Gastroesophageal sphincter (tissue), 4 donors: ENCODE measurements around the gene OPA1. TPM values are rescaled to one million over a fixed set of nuclear protein-coding genes. Genes with fewer than 3 reads are reported as not detected.

ENCODE experiments used
- ATAC-seq: fragments of 150-250 bp; one replicate; pipeline ENCODE4 v1.9.1; 2016; ENCODE audit warnings: mild to moderate bottlenecking, moderate library complexity
- H3K27ac ChIP-seq, 4 donors: fragments of 200-600 bp; sonication (generic) in 3 of 4; 1 replicate in 3 of 4; 2 replicates in 1 of 4; pipeline ENCODE4 v1.5.1; 2016 to 2019
- H3K27me3 ChIP-seq: fragments of 200-600 bp; sonication (generic); one replicate; pipeline ENCODE4 v1.5.1; 2019
- H3K36me3 ChIP-seq, 2 donors: fragments of 200-600 bp; sonication (generic); one replicate each; pipeline ENCODE4 v1.5.1; 2019; ENCODE audit warnings: control low read depth in 1 of 2
- H3K4me1 ChIP-seq, 3 donors: fragments of 200-600 bp; sonication (generic); 1 replicate in 2 of 3; 2 replicates in 1 of 3; pipeline ENCODE4 v1.5.1; 2016 to 2019; ENCODE audit warnings: control low read depth in 2 of 3
- H3K4me3 ChIP-seq, 2 donors: fragments of 200-600 bp; sonication (generic); one replicate each; pipeline ENCODE4 v1.5.1; 2019; ENCODE audit warnings: mild to moderate bottlenecking in 1 of 2, moderate library complexity in 1 of 2
- H3K9me3 ChIP-seq, 3 donors: fragments of 200-600 bp; sonication (generic); one replicate each; pipeline ENCODE4 v1.5.1; 2017 to 2019; ENCODE audit warnings: control low read depth in 2 of 3
- EP300 ChIP-seq: sonication (generic); formaldehyde crosslinking; IDR thresholded peaks from one replicate; pipeline ENCODE4 v1.6.1; 2017; ENCODE audit warnings: antibody characterized with exemption, mild to moderate bottlenecking
- POLR2A ChIP-seq, 2 donors: fragments of 450-650 bp; IDR thresholded peaks; one replicate each; pipeline ENCODE4 v1.6.1; 2017; ENCODE audit warnings: antibody characterized with exemption in 2 of 2, mild to moderate bottlenecking in 2 of 2, moderate library complexity in 1 of 2
- POLR2AphosphoS5 ChIP-seq: sonication (generic); formaldehyde crosslinking; IDR thresholded peaks from one replicate; pipeline ENCODE4 v1.6.1; 2017; ENCODE audit warnings: antibody characterized with exemption
- WGBS, 2 donors: methylation state at CpG; one replicate each; pipeline ENCODE4 v1.1.5; 2018; ENCODE audit warnings: low coverage in 1 of 2; 5-methylcytosine and 5-hydroxymethylcytosine counted together
- total RNA-seq, 4 donors: library from RNA; depleted of rRNA; stranded (reverse); fragments of >200 nt; gene quantifications; one replicate each; pipeline ENCODE4 v1.1.0, GENCODE V29; 2016
- TF ChIP-seq, protein P1 (sequence below), 4 experiments: fragments of 200-600 bp in 2 of 4; fragments of 450-650 bp in 2 of 4; sonication (generic) in 1 of 4; IDR thresholded peaks; one replicate each; pipeline ENCODE4 v1.5.1; 2017 to 2019; ENCODE audit warnings: antibody characterized with exemption in 4 of 4, mild to moderate bottlenecking in 2 of 4, moderate library complexity in 2 of 4

Gene OPA1
- total RNA-seq, 4 donors from 2014 or later: 52.6 to 70.4 (median 57.9) TPM

DNA sequence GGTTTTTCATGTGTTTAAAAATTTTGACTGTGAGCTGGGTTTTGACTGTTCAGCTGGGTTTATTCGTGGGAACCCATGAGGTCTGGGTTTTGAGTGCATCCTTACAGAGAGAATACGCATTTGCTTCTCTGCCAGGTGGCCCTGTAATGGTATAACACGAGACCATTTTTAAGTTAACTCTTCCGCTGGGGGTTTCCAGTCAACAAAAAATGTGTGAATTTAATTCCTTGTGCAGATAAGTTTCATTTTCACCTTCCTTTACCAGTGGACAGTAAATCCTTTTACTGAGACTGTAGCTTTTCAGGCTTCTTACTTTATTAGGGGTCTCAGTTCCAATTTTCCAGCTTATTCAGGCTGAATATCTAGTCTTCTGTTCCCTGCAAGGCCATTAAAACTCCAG is 149.6 kb downstream of the OPA1 start:
- TF ChIP-seq POLR2A (IDR thresholded peaks at IDR 0.05): no peak
- TF ChIP-seq POLR2AphosphoS5: no peak
- no peak for TF ChIP-seq EP300
- TF ChIP-seq, protein P1, sequence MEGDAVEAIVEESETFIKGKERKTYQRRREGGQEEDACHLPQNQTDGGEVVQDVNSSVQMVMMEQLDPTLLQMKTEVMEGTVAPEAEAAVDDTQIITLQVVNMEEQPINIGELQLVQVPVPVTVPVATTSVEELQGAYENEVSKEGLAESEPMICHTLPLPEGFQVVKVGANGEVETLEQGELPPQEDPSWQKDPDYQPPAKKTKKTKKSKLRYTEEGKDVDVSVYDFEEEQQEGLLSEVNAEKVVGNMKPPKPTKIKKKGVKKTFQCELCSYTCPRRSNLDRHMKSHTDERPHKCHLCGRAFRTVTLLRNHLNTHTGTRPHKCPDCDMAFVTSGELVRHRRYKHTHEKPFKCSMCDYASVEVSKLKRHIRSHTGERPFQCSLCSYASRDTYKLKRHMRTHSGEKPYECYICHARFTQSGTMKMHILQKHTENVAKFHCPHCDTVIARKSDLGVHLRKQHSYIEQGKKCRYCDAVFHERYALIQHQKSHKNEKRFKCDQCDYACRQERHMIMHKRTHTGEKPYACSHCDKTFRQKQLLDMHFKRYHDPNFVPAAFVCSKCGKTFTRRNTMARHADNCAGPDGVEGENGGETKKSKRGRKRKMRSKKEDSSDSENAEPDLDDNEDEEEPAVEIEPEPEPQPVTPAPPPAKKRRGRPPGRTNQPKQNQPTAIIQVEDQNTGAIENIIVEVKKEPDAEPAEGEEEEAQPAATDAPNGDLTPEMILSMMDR (IDR thresholded peaks at IDR 0.05): no peak
- Histone ChIP-seq H3K4me3 (no peak overlapping the region), H3K27me3 (no peaks in the 10 kb centered on the region), H3K4me1 (no peaks in the 10 kb centered on the region), H3K27ac (no peak overlapping the region), H3K9me3 (no peaks in the 10 kb centered on the region), H3K36me3 (no peaks in the 10 kb centered on the region)
- 89 to 91% methylated on average over 4 of the region's 4 CpGs for WGBS, 2 donors
- no peak for ATAC-seq

DNA sequence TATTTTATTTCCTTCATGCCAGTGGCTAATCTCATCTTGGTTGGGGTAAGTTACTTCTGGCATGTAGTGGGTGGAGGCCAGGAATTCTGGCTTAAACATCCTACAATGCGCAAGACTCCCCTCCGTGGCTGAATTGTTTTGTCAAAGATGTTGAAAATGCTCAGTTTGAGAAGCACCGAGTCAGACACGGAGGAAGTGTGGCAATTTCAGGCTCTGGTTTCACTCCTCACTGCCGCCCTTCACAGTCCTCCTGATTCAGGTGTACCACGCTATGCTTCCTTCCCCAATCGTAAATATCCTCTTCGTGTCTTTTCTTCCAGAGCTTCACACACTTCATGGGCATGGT is 150.7 kb downstream of the OPA1 start:
- Histone ChIP-seq H3K4me1 (no peaks in the 10 kb centered on the region), H3K27me3 (no peaks in the 10 kb centered on the region), H3K9me3 (no peaks in the 10 kb centered on the region), H3K36me3 (no peaks in the 10 kb centered on the region), H3K27ac (no peak overlapping the region), H3K4me3 (no peak overlapping the region)
- no peak for ATAC-seq
- WGBS, 2 donors: 56 to 60% methylated on average over 8 of the region's 8 CpGs
- TF ChIP-seq POLR2AphosphoS5: no peak
- no peak for TF ChIP-seq EP300
- TF ChIP-seq POLR2A (IDR thresholded peaks at IDR 0.05): no peak
- TF ChIP-seq, protein P1 (IDR thresholded peaks at IDR 0.05): no peak

DNA sequence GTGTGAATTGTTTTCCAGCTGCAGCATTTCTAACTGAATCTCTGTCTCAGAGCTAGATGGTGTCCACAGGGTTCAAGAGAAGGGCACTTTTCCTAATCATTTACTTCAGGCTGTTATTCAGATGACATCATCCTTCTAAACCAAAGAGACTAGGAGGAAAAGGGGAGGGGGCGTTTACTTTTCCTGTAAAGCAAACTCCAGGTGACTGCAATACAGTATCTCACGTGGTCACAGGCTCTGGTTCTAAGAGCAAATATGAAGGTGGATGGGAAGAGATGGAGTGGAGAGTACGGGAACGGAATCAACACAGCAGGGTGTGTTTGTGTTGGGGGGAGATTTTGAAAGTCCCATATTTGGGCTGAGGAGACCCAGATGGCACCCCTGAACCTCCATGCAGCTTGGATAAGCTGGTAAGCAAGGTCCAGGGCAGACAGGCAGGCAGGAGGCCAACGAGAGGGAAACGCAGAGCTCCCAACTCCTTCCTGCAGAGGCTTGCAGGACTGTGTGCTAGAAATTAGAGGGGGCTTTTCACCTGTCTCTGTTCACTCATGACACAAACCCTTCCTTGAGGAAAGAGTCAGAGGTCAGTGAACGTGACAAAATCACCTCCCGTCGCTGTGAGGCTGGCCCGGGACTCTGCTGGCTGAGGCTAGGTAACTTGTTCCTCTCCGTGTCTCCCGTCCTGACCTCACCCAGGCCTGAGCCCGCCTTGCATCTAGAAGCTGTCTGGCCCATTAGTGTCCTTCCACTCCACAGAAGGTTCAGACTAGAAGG is 151.2 kb downstream of the OPA1 start:
- Histone ChIP-seq H3K27ac (no peak overlapping the region), H3K9me3 (peaks cover 0 to 4% (median 0%) of the 10 kb centered on the region in 3 donors)
- ATAC-seq: no peak

DNA sequence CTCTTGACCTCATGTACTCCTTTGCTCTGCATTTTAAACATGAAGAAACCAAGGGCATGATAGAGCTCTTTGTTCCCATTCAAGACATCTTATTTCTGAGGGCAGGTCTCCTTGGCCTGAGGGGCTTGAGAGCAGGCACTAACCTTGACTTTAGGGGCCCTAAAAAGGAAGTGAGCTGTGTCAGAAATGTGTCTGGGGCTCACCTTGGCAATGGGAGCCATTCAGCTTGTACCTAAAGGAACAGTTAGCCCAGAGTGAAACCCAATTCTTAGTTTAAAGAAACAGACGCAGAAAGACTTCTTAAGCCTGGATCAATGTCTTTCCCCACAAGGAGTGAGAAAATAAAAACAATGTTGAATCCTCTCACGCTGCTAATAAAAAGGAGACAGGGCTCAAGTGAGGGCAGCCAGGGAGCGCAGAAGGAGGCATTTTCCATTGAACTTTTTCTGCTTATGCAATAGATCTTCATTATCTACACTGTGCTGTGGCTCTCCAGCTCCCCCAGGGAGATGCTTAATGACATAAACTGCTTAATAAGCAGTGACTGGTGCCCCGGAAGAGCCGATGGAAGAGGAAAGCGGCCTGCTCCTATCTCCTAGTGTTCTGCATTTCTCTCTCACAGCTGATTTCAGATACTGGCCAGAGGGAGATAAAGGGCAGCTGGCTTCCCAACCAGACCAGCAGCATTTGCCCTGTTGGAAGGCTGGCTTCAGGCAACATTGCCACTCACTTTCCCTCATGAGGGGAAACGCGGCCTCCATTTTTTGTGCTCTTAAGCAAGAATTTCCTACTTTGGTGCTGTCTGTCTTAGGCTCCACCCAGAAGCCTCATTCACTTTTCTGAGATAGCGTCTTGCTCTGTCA is 152.0 kb downstream of the OPA1 start:
- Histone ChIP-seq H3K27ac (no peak overlapping the region), H3K27me3 (no peaks in the 10 kb centered on the region), H3K36me3 (no peaks in the 10 kb centered on the region), H3K4me3 (no peak overlapping the region), H3K9me3 (peaks cover 0 to 6% (median 0%) of the 10 kb centered on the region in 3 donors), H3K4me1 (no peaks in the 10 kb centered on the region)
- no peak for ATAC-seq
- 75 to 81% methylated on average over 4 to 9 of the region's 9 CpGs for WGBS, 2 donors
- TF ChIP-seq, protein P1 (IDR thresholded peaks at IDR 0.05): no peak
- TF ChIP-seq POLR2A (IDR thresholded peaks at IDR 0.05): no peak
- TF ChIP-seq POLR2AphosphoS5: no peak
- no peak for TF ChIP-seq EP300

More for the DNA sequence above, 151.2 kb downstream of the OPA1 start:
- Histone ChIP-seq H3K27me3 (no peaks in the 10 kb centered on the region), H3K4me3 (no peak overlapping the region), H3K4me1 (no peaks in the 10 kb centered on the region), H3K36me3 (no peaks in the 10 kb centered on the region)
- TF ChIP-seq POLR2A (IDR thresholded peaks at IDR 0.05) (no peak), EP300 (no peak), POLR2AphosphoS5 (no peak)
- 71 to 72% methylated on average over 9 to 13 of the region's 13 CpGs for WGBS, 2 donors

DNA sequence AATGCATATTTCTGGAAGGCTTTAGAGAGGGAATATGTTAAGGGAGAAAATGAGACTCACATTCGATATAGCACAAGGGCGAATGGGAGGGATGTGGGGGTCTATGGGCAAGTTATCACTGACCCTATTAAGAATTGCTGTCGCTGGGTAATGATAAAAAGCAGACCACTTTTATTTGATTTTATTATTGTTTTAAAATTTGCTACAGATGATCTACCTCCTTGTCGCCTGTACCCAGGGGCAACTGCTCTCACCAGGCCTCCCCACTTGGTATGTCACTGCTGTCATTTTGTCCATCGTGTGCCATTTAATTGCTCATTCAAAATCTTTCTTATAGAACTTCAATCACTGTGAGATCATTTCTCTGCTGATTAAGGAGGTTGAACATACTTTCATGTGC is 153.8 kb downstream of the OPA1 start:
- Histone ChIP-seq H3K4me1 (no peaks in the 10 kb centered on the region), H3K27ac (no peak overlapping the region), H3K9me3 (peaks cover 0 to 6% (median 0%) of the 10 kb centered on the region in 3 donors), H3K4me3 (no peak overlapping the region), H3K27me3 (no peaks in the 10 kb centered on the region), H3K36me3 (no peaks in the 10 kb centered on the region)
- ATAC-seq: no peak
- WGBS, 2 donors: 95 to 96% methylated on average over 5 of the region's 5 CpGs
- TF ChIP-seq, protein P1 (IDR thresholded peaks at IDR 0.05): no peak
- TF ChIP-seq POLR2AphosphoS5 (no peak), EP300 (no peak), POLR2A (IDR thresholded peaks at IDR 0.05) (no peak)
